VCaP (cell line): ENCODE data around the gene PLPP1.
A peak's percentile ranks its signal among the peaks of the same experiment; 100 is the strongest.

Source experiments
- H3K27ac ChIP-seq: fragments of 450-650 bp; 2 replicates; pipeline ENCODE4 v1.5.1; 2017
- CTCF ChIP-seq: fragments of 450-650 bp; conservative IDR thresholded peaks from 2 replicates; pipeline ENCODE4 v1.5.1; 2017; ENCODE audit warnings: mild to moderate bottlenecking, moderate library complexity

Gene PLPP1

GRCh38 chr5:55391707-55392106 is 143.1 kb downstream of the PLPP1 start:
- peak overlapping the region; percentile 78 for H3K27ac ChIP-seq
- TF ChIP-seq CTCF = no peak

- TF ChIP-seq CTCF = no peak
Observed at GRCh38 chr5:55387865-55388264, 146.9 kb downstream of the PLPP1 start.

GRCh38 chr5:55386356-55386755 is 148.4 kb downstream of the PLPP1 start:
- no peak overlapping the region for H3K27ac ChIP-seq
- no peak for TF ChIP-seq CTCF

More at GRCh38 chr5:55387865-55388264, 146.9 kb downstream of the PLPP1 start:
- peak overlapping the region; percentile 25 for H3K27ac ChIP-seq

GRCh38 chr5:55385846-55386245 is 148.9 kb downstream of the PLPP1 start:
- no peak overlapping the region for H3K27ac ChIP-seq
- no peak for TF ChIP-seq CTCF

GRCh38 chr5:55385227-55385626 is 149.5 kb downstream of the PLPP1 start:
- no peak for TF ChIP-seq CTCF
- no peak overlapping the region for H3K27ac ChIP-seq

GRCh38 chr5:55384072-55384471 is 150.7 kb downstream of the PLPP1 start:
- H3K27ac ChIP-seq = no peak overlapping the region
- TF ChIP-seq CTCF = no peak

- TF ChIP-seq CTCF = no peak
- H3K27ac ChIP-seq = no peak overlapping the region
Observed at GRCh38 chr5:55383254-55383653, 151.5 kb downstream of the PLPP1 start.

- H3K27ac ChIP-seq = no peak overlapping the region
Observed at GRCh38 chr5:55377810-55378209, 157.0 kb downstream of the PLPP1 start.

More at GRCh38 chr5:55377810-55378209, 157.0 kb downstream of the PLPP1 start:
- no peak for TF ChIP-seq CTCF
